Measurements from ENCODE around the gene TRABD. TPM values are rescaled to one million over a fixed set of nuclear protein-coding genes. Genes with fewer than 3 reads are reported as not detected.

TRABD gene
- total RNA-seq, 1 experiment from 2014 or later, result 55.7 TPM

GRCh38 chr22:50173311-50173982 is 12.3 kb upstream of the TRABD start:
- ATAC-seq (no peak), DNase-seq (ENCODE audit: low read depth, low spot score) (no peak)
- Histone ChIP-seq H3K36me3 (ENCODE audit: control insufficient read depth, insufficient read depth, low read length) (no peaks in the 10 kb centered on the region), H3K27ac (ENCODE audit: low read length) (no peak overlapping the region), H3K27me3 (ENCODE audit: control insufficient read depth, insufficient read depth, low read length) (no peaks in the 10 kb centered on the region), H3K4me3 (ENCODE audit: low read depth in 2 of 2, low read length in 2 of 2) (no peak overlapping the region), H3K9me3 (ENCODE audit: control insufficient read depth, insufficient read depth, low read depth, low read length) (no peaks in the 10 kb centered on the region), H3K4me1 (ENCODE audit: control insufficient read depth, insufficient read depth, low read length) (no peaks in the 10 kb centered on the region)
- intact Hi-C loops (cut with micrococcal nuclease; ENCODE audit: unreplicated experiment) (no loop called here), in situ Hi-C loops (cut with HindIII; ENCODE audit: low pct_unique_long_range_greater_than_20kb, low sequenced_read_pairs) (no loop called here)
- no TSS peak for BruUV-seq (replicated peaks)
- ChIA-PET POLR2A (no interaction called here), CTCF (no interaction called here)
- TF ChIP-seq, protein P1, sequence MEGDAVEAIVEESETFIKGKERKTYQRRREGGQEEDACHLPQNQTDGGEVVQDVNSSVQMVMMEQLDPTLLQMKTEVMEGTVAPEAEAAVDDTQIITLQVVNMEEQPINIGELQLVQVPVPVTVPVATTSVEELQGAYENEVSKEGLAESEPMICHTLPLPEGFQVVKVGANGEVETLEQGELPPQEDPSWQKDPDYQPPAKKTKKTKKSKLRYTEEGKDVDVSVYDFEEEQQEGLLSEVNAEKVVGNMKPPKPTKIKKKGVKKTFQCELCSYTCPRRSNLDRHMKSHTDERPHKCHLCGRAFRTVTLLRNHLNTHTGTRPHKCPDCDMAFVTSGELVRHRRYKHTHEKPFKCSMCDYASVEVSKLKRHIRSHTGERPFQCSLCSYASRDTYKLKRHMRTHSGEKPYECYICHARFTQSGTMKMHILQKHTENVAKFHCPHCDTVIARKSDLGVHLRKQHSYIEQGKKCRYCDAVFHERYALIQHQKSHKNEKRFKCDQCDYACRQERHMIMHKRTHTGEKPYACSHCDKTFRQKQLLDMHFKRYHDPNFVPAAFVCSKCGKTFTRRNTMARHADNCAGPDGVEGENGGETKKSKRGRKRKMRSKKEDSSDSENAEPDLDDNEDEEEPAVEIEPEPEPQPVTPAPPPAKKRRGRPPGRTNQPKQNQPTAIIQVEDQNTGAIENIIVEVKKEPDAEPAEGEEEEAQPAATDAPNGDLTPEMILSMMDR (IDR thresholded peaks at IDR 0.05), result no peak
- TF ChIP-seq SIN3A (IDR thresholded peaks at IDR 0.05; ENCODE audit: borderline replicate concordance, insufficient read depth, low read depth, low read length), result no peak

GRCh38 chr22:50173983-50174355 is 11.7 kb upstream of the TRABD start:
- no peaks in the 10 kb centered on the region for H3K36me3 ChIP-seq (ENCODE audit: control insufficient read depth, insufficient read depth, low read length)
- in situ Hi-C loops (cut with HindIII; ENCODE audit: low pct_unique_long_range_greater_than_20kb, low sequenced_read_pairs), result no loop called here
- ChIA-PET POLR2A (no interaction called here), CTCF (no interaction called here)
- no peaks in the 10 kb centered on the region for H3K4me1 ChIP-seq (ENCODE audit: control insufficient read depth, insufficient read depth, low read length)
- H3K9me3 ChIP-seq (ENCODE audit: control insufficient read depth, insufficient read depth, low read depth, low read length), result no peaks in the 10 kb centered on the region
- H3K27me3 ChIP-seq (ENCODE audit: control insufficient read depth, insufficient read depth, low read length), result no peaks in the 10 kb centered on the region
- H3K4me3 ChIP-seq (ENCODE audit: low read depth in 2 of 2, low read length in 2 of 2), result no peak overlapping the region
- intact Hi-C loops (cut with micrococcal nuclease; ENCODE audit: unreplicated experiment), result no loop called here
- ATAC-seq, result no peak
- DNase-seq (ENCODE audit: low read depth, low spot score), result no peak
- TF ChIP-seq SIN3A (IDR thresholded peaks at IDR 0.05; ENCODE audit: borderline replicate concordance, insufficient read depth, low read depth, low read length) (no peak), POLR2AphosphoS5 (IDR thresholded peaks at IDR 0.05; ENCODE audit: low read depth, low read length) (no peak), TCF7L2 (IDR thresholded peaks at IDR 0.05; ENCODE audit: low read depth, low read length) (no peak)
- TF ChIP-seq, protein P1 (IDR thresholded peaks at IDR 0.05), result no peak
- TF ChIP-seq, protein P2, sequence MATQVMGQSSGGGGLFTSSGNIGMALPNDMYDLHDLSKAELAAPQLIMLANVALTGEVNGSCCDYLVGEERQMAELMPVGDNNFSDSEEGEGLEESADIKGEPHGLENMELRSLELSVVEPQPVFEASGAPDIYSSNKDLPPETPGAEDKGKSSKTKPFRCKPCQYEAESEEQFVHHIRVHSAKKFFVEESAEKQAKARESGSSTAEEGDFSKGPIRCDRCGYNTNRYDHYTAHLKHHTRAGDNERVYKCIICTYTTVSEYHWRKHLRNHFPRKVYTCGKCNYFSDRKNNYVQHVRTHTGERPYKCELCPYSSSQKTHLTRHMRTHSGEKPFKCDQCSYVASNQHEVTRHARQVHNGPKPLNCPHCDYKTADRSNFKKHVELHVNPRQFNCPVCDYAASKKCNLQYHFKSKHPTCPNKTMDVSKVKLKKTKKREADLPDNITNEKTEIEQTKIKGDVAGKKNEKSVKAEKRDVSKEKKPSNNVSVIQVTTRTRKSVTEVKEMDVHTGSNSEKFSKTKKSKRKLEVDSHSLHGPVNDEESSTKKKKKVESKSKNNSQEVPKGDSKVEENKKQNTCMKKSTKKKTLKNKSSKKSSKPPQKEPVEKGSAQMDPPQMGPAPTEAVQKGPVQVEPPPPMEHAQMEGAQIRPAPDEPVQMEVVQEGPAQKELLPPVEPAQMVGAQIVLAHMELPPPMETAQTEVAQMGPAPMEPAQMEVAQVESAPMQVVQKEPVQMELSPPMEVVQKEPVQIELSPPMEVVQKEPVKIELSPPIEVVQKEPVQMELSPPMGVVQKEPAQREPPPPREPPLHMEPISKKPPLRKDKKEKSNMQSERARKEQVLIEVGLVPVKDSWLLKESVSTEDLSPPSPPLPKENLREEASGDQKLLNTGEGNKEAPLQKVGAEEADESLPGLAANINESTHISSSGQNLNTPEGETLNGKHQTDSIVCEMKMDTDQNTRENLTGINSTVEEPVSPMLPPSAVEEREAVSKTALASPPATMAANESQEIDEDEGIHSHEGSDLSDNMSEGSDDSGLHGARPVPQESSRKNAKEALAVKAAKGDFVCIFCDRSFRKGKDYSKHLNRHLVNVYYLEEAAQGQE (IDR thresholded peaks at IDR 0.05; ENCODE audit: insufficient read depth in 1 of 2, low read depth in 2 of 2, low read length in 1 of 2), result no peak
- no TSS peak for BruUV-seq (replicated peaks)
- no peak overlapping the region for H3K27ac ChIP-seq (ENCODE audit: low read length)
